ENCODE measurements around the gene MTHFR.

MTHFR gene

GRCh38 chr1:11782127-11782708, 23.5 kb downstream of the MTHFR start:
- no peak for DNase-seq (ENCODE audit: low read depth in 2 of 2)

- no peak for DNase-seq (ENCODE audit: low read depth in 2 of 2)
Observed at GRCh38 chr1:11781297-11781696, 24.5 kb downstream of the MTHFR start.

- DNase-seq (ENCODE audit: low read depth in 2 of 2) = no peak
Observed at GRCh38 chr1:11780380-11781147, 25.2 kb downstream of the MTHFR start.

GRCh38 chr1:11779715-11780379, 25.9 kb downstream of the MTHFR start:
- no peak for DNase-seq (ENCODE audit: low read depth in 2 of 2)

GRCh38 chr1:11778844-11779623, 26.7 kb downstream of the MTHFR start:
- no peak for DNase-seq (ENCODE audit: low read depth in 2 of 2)

GRCh38 chr1:11778336-11778735, 27.4 kb downstream of the MTHFR start:
- no peak for DNase-seq (ENCODE audit: low read depth in 2 of 2)

- DNase-seq (ENCODE audit: low read depth in 2 of 2) = no peak
Observed at GRCh38 chr1:11777658-11778322, 28.0 kb downstream of the MTHFR start.

- DNase-seq (ENCODE audit: low read depth in 2 of 2) = no peak
Observed at GRCh38 chr1:11774753-11775152, 31.0 kb downstream of the MTHFR start.

- no peak for DNase-seq (ENCODE audit: low read depth in 2 of 2)
Observed at GRCh38 chr1:11772458-11772857, 33.3 kb downstream of the MTHFR start.

GRCh38 chr1:11771481-11772043, 34.2 kb downstream of the MTHFR start:
- no peak for DNase-seq (ENCODE audit: low read depth in 2 of 2)

GRCh38 chr1:11770011-11770410, 35.8 kb downstream of the MTHFR start:
- DNase-seq (ENCODE audit: low read depth in 2 of 2) = no peak

- DNase-seq (ENCODE audit: low read depth in 2 of 2) = no peak
Observed at GRCh38 chr1:11769274-11769673, 36.5 kb downstream of the MTHFR start.

GRCh38 chr1:11768821-11769220, 36.9 kb downstream of the MTHFR start:
- no peak for DNase-seq (ENCODE audit: low read depth in 2 of 2)

GRCh38 chr1:11767922-11768704, 37.7 kb downstream of the MTHFR start:
- DNase-seq (ENCODE audit: low read depth in 2 of 2) = no peak

GRCh38 chr1:11766429-11766776, 39.4 kb downstream of the MTHFR start:
- no peak for DNase-seq (ENCODE audit: low read depth in 2 of 2)

GRCh38 chr1:11765661-11766428, 39.9 kb downstream of the MTHFR start:
- no peak for DNase-seq (ENCODE audit: low read depth in 2 of 2)

GRCh38 chr1:11764519-11764918, 41.2 kb downstream of the MTHFR start:
- DNase-seq (ENCODE audit: low read depth in 2 of 2) = no peak

GRCh38 chr1:11764115-11764514, 41.6 kb downstream of the MTHFR start:
- no peak for DNase-seq (ENCODE audit: low read depth in 2 of 2)

- peak; percentile 15 to 39 for DNase-seq (ENCODE audit: low read depth in 2 of 2)
Observed at GRCh38 chr1:11761988-11762406, 43.8 kb downstream of the MTHFR start, which contains the start of gene C1orf167. Gene C1orf167 (plus strand): TSS chr1:11762193. CDS start chr1:11764401, 2,208 bp downstream.

- no peak for DNase-seq (ENCODE audit: low read depth in 2 of 2)
Observed at GRCh38 chr1:11761285-11761684, 44.5 kb downstream of the MTHFR start.

Measured in stimulated activated CD4-positive, alpha-beta T cell treated with anti-CD3 and anti-CD28 coated beads, Interleukin-1b, Interleukin-23, amount 100 ng/mL, for 4 hours (primary cell).